GM19395 (cell line): ENCODE data around the gene TTC21B.

Source experiments
- ATAC-seq: cut with Tn5 transposase; IDR thresholded peaks from one replicate; pipeline ENCODE4 v1.9.1; 2021; ENCODE audit warnings: mild to moderate bottlenecking, moderate library complexity; ENCODE audit not compliant: unreplicated experiment

TTC21B gene

DNA sequence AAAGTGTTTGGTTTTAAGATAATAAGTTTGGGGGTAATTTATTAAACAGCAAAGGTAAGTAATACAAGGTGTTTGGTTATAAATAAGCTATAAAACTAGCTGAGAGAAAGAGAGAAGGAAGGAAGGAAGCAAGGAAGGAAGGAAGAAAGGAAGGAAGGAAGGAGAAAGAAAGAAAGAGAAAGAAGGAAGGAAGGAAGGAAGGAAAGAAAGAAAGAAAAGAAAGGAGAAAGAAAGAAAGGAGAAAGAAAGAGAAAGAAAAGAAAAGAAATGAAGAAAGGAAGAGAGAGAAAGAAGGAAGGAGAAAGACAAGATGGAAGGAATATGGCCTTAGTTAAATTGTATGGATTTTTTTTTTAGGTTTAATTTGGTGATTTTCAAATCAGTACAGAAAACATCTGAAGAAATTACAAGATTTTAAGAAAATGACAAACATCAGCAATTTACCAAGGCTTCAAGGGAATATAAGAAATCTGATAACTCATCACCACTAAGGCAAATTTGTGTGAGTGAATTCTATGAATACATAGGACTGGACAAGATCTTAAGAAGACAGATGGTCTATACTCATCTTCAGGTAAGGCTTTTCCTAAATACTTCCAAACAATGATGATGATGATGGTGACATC lies 113.1 kb downstream of the TTC21B start:
- ATAC-seq, result no peak

DNA sequence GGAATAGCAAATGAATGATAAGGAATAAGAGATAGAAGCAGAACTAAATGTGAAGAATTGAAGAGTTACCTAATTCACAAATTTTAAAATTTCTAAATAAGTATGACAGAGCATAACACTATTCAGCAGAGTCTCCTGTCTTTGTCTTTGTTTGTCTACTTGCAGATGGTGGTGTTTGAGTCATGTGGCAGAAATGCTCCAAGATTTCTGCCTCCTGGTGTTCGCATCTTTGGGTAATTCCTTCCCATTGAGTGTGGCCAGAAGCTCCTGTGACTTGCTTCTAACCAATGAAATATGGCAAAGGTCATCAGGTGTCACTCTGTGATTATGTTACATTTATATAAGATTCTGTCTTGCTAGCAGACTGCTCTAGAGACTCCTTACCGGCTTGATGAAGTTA lies 114.0 kb downstream of the TTC21B start:
- ATAC-seq, result no peak

DNA sequence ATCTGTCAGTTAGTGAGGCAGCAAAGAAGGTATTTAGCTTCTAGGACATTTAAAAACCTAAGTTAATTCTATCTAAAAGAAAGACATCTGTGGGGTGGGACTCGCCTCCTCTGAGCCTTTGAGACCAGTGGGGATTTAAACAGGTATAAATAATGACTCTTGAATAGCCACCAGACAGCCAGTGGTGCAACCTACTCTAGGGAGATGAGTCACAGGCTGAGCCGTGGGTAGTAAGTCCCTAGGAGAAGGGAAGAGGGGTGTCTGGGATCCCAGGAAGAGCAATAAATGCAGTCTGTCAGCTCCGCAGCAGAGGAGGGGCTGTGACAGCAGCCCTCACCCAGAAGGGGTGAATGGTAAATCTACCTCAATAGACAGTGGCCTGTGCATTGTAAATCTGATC lies 116.5 kb downstream of the TTC21B start:
- no peak for ATAC-seq

DNA sequence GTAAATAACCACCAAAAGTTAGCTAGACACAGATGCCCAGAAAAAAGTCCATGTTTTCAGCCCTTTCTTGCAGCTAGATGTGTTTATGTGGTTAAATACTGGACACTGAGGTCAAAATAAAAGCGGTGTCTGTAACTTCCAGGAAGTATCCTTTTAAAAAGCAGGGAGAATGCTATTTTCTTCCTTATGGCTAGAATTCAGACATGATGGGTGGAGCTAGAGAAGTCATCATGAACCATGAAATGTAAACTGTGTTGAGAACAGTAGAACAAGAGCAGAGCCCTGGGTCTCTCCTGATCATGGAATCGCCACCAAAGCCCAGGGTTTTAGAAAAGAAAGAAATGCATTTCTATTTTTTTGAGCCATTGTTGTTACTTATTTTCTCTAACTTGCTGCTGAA lies 118.2 kb downstream of the TTC21B start:
- no peak for ATAC-seq

DNA sequence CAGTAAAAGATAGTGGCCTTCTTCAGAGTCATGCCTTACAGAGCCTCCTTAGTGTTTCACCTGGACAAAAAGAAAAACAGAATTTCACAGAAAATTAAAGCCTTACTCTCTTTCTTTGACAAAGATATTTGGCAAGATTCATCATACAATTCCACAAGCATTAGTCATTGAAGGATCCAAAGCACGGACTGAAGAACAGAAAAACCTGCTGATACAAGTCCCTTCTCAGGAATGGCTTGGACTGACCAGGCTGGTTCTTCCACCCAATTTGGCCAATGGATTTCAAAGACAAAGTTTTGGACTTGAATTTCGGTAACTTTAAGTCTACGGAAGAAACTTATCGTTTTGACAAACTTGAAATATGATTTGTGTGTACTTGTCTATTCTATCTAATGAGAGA lies 120.4 kb downstream of the TTC21B start:
- ATAC-seq, result no peak

DNA sequence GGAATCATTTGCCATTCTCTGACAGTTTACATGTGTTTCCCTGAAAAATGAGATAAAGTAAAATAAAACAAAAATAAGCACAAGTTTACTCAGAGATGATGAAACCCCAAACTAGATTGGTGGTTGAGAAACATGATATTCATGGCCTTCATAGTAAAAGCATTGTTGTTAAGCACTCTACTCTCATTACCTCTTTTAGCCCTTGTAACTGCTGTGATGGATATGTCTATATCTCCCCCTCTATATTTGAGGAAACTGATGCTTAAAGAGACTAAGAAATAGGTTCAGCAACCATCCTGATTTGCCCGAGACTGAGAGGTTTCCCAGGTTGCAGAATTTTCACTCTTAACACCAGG lies 125.7 kb downstream of the TTC21B start:
- ATAC-seq, result peak; percentile 46

DNA sequence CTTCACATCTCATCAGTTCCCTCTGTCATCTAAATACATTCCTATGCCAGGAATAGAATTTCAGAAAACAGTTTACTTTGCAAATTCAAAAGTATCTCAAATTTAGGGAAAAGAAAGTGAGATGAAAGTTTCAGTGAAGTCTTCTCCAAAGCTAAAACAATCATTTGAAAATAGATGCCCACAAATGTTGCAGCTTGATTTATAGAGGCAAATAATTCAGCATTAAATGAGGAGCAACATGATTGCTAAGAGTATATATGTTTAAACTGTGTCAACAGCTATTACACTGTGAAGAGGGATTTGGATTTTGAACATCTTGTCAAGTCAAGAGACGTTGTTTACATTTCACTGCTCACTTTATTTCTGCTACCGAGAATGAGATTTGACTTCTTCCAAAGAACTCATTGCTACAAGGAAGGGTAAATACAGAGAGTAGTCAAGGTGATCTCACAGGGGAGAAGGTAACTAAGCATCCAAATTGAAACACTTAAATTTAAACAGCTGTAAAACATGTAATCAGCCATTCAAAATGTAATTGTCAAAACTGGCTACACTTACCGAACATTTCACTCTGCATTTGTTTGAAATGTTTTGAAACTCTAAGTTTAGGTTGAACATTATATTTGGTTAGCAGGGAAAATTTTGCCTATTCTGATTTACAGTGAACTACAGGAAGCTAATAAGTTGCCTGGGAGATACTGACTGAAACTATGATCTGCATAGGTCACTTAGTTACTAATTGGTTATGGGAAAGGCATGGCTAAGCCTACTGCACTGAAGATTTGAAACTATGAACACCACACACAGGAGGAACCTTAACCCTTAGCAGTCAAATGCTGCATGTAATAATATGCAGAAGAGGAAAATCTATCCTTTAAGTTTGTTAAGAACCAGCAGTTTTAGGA lies 126.3 kb downstream of the TTC21B start:
- peak; percentile 91 for ATAC-seq

DNA sequence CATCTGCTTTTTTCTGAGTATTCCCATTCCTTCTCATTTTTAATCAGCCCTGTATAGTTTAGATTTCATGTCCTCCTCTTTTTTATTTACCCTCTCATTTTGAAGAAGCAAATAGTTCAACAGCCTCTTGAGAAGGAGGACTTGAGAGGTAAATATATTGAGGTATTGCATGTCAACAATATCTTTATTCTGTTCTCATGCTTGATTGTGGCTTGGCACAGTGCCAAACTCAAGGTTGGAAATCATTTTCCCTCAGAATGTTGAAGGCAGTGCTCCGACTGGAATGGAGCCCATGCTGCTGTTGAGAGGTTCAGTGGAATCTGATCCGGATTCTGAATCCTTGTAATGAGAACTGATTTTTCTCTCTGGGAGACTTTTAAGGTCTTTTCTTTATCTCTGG lies 128.5 kb downstream of the TTC21B start:
- no peak for ATAC-seq
